DOHH2 (cell line): ENCODE data around the gene EDN1.

ENCODE experiments used
- CTCF ChIP-seq: fragments of 200-600 bp; sonication (generic); IDR thresholded peaks from one replicate; pipeline ENCODE4 v1.5.1; 2014; ENCODE audit warnings: antibody characterized with exemption, mild to moderate bottlenecking, low read depth, low read length; ENCODE audit not compliant: poor library complexity, severe bottlenecking
- EZH2phosphoT487 ChIP-seq: fragments of 200-600 bp; sonication (generic); IDR thresholded peaks from 2 replicates; pipeline ENCODE4 v1.6.1; 2017; ENCODE audit warnings: borderline replicate concordance, mild to moderate bottlenecking, antibody characterized with exemption, low read length, moderate library complexity, mixed read lengths

- TF ChIP-seq CTCF (peak; percentile 74), EZH2phosphoT487 (0 out of 2 replicates have a peak, but pooled peaks have one; percentile 18)
Measured at GRCh38 chr6:12289365-12289919, 719 bp upstream of the EDN1 start.
